NCI-H345 (cell line): ENCODE results near the gene NELFE.
A peak's percentile ranks its signal among the peaks of the same experiment; 100 is the strongest.
"Not testable (repeated sequence)": the region's sequence is repeated elsewhere in the genome, so short reads cannot be mapped to it uniquely, and the experiment has no call there.

Source experiments
- DNase-seq: peaks from one replicate; lab custom pipeline; 2025; lab: John Stamatoyannopoulos, UW

NELFE gene

GRCh38 chr6:31958741-31959739 lies at the start of gene NELFE, which contains the start of gene SKIC2:
Gene NELFE (minus strand): TSS chr6:31958971. CDS start chr6:31958446, 525 bp downstream.
Gene SKIC2 (plus strand): TSS chr6:31959175. CDS start chr6:31959193, 18 bp downstream.
- peak; percentile 99 for DNase-seq

DNA sequence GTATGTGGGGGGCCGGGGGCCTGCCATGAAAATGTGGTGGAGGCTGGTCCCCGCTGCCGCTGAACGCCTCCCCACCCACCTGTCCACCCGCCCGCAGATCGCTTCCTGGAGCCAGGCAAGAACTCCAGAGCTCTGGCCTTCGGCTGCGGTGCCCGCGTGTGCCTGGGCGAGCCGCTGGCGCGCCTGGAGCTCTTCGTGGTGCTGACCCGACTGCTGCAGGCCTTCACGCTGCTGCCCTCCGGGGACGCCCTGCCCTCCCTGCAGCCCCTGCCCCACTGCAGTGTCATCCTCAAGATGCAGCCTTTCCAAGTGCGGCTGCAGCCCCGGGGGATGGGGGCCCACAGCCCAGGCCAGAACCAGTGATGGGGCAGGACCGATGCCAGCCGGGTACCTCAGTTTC lies 49.3 kb upstream of the NELFE start:
- not testable (repeated sequence) for DNase-seq

DNA sequence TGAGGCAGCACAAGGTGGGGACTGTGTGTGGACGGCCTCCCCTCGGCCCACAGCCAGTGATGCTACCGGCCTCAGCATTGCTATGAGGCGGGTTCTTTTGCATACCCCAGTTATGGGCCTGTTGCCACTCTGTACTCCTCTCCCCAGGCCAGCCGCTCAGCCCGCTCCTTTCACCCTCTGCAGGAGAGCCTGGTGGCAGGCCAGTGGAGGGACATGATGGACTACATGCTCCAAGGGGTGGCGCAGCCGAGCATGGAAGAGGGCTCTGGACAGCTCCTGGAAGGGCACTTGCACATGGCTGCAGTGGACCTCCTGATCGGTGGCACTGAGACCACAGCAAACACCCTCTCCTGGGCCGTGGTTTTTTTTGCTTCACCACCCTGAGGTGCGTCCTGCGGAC lies 48.3 kb upstream of the NELFE start:
- DNase-seq, result not testable (repeated sequence)

DNA sequence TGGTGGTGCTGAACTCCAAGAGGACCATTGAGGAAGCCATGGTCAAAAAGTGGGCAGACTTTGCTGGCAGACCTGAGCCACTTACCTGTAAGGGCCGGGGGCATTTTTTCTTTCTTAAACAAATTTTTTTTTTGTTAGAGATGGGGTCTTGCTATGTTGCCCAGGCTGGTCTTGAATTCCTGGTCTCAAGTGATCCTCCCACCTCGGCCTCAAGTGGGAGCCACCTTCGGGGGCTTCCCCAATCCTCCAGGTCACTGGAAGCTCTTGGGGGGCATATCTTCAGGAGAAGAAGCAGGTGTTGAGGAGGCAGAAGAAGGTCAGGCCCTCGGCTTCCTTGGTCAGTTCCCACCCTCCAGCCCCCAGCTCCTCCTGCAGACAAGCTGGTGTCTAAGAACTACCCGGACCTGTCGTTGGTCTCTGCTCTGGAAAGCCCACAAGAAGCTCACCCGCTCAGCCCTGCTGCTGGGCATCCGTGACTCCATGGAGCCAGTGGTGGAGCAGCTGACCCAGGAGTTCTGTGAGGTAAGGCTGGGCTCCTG lies 47.3 kb upstream of the NELFE start:
- DNase-seq, result not testable (repeated sequence)

DNA sequence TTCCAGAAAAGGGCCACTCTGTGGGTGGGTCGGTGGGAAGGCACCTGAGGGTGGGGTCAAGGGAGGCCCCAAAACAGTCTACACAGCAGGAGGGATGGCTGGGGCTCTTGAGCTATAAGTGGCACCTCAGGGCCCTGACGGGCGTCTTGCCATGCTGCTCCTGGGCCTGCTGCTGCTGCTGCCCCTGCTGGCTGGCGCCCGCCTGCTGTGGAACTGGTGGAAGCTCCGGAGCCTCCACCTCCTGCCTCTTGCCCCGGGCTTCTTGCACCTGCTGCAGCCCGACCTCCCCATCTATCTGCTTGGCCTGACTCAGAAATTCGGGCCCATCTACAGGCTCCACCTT lies 46.7 kb upstream of the NELFE start:
- not testable (repeated sequence) for DNase-seq

DNA sequence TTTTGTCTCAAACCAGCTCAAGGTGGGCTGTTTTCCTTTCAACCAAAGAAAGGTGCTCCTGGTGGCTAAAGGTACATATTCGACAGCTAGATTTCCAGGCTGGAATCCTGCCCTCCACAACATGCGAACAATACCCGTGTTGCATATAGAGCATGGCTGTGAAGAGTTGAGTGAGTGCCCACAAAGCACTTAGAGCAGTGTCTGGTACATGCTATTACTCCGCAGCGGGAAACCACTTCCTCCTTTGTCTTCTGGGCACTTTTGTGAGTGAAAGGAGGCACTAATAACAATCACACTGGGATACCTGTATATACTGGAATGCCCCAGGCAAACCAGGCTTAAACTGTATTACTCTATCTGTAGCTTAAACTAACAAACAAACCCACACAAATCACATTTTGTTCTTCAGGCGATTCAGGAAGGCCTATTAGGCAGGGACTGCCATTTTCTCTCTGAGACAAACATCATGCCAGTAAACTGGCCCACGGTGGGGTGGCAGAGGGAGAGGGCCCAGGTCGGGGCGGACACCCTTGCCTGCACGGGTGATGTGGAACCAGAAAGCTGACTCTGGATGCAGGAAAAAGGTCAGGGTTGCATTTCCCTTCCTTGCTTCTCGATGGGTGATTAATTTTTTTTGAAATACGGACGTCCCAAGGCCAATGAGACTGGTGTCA lies 46.2 kb upstream of the NELFE start:
- DNase-seq, result peak; percentile 32

- not testable (repeated sequence) for DNase-seq
Observed at GRCh38 chr6:32004393-32004792, 45.6 kb upstream of the NELFE start.

DNA sequence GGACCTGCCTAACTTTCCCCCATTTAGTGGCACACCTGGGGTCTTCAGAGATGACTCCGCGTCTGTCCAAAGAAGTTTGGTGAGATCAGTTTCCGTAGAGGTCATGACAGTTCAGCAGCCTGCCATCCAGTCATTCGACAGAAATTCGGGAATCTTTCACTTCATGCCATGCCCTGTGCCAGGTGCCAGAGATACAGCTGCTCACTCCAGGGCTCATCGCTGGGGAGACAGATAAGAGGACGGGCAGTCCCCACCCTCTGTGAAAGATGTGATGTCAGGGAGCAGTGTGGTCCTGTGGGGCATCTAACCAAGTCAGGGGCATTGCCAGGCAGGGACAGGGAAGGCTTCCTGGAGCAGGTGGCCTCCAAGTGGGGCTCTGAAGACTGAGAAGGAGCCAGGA lies 44.5 kb upstream of the NELFE start:
- DNase-seq, result not testable (repeated sequence)

DNA sequence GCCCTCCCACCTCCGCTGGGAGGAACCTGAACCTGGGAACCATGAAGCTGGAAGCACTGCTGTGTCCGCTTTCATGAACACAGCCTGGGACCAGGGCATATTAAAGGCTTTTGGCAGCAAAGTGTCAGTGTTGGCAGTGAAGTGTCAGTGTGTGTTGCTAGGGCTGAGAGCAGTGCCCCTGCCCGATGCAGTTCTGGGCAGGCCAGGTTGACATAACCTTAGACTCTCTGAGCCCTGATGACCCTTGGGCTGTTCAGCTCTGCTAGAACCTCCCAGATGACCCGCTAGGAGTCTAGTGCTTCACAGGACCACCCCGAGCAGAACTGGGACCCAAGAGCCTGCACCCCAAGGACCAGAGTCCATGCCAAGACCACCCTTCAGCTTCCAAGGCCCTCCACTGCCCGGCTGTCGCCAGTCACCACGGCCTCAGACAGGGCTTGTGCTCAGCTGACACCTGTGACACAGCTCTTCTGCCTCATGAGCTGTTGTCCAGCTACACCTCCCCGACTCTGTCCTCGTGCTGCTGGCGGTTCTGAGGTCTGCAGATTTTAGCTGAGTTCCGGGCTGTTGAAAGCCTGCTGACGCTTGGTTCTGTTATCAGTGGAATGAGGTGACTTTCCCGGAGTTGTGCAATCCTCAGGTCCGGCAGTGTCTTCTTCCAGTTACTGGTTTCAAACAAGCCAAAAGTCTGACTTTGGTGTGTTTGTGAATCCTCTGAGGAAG lies 43.9 kb upstream of the NELFE start:
- DNase-seq, result not testable (repeated sequence)

DNA sequence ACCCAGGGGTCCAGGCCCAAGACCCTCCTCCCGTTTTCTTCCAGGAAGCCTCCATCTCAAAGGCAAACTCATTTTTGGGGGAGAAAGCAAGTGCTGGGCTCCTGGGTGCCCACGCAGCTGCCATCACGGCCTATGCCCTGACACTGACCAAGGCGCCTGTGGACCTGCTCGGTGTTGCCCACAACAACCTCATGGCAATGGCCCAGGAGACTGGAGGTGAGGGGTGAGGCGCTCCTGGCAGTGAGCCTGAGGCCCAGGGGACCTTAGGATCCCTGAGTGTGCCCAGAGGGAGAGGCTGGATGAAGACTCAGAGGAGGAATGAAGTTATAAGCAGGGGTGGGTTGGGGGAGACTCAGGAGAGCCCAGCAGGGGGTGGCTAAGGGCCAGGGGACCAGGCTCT lies 37.6 kb upstream of the NELFE start:
- not testable (repeated sequence) for DNase-seq

- DNase-seq, result not testable (repeated sequence)
Observed at GRCh38 chr6:31994421-31994820, 35.6 kb upstream of the NELFE start.

DNA sequence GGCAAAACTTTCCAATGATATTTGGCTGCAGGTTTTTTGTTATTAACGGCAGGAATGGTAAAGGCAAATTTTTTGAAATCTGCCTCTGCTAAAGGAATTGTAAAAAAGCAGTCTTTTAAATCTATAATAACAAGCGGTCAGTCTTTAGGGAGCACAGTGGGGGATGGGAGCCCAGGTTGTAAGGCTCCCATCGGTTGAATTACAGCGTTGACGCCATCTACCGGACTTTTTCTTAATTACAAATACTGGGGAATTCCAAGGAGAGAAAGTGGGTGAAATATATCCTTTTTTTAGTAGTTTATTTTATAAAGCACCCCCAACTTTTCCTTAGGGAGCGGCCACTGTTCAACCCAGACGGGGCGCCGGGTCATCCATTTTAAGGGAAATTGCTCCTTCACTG lies 30.6 kb upstream of the NELFE start:
- not testable (repeated sequence) for DNase-seq

- not testable (repeated sequence) for DNase-seq
Observed at GRCh38 chr6:31981744-31982143, 23.0 kb upstream of the NELFE start, which contains the start of gene C4A. Gene C4A (plus strand): TSS chr6:31982057. CDS start chr6:31982108, 51 bp downstream.

- not testable (repeated sequence) for DNase-seq
Observed at GRCh38 chr6:31980998-31981397, 22.2 kb upstream of the NELFE start.

DNA sequence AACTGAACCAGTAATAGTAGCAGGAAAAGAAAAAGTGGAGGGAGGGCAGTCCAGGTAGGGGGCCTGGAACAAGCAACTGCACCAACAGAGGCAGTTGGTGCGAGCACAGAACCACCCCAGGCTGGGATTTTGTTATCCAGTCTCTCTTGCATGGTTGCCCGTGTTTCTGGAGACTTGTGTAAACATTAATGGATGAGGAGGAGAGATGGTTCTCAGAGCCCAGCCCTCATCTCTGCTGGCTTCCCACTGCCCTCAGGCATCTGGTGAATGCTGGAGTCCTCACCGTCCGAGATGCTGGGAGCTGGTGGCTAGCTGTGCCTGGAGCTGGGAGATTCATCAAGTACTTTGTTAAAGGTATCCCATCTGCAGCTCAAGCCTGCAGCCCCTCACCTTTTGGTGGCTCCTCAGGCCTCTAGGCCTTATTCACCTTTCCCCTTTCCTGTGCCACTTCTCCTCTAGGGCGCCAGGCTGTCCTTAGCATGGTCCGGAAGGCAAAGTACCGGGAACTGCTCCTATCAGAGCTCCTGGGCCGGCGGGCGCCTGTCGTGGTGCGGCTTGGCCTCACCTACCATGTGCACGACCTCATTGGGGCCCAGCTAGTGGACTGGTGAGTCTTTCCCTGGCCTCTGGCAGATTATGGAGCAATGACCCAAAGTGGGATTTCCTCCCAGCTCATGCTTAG lies 21.6 kb upstream of the NELFE start:
- DNase-seq, result not testable (repeated sequence)

DNA sequence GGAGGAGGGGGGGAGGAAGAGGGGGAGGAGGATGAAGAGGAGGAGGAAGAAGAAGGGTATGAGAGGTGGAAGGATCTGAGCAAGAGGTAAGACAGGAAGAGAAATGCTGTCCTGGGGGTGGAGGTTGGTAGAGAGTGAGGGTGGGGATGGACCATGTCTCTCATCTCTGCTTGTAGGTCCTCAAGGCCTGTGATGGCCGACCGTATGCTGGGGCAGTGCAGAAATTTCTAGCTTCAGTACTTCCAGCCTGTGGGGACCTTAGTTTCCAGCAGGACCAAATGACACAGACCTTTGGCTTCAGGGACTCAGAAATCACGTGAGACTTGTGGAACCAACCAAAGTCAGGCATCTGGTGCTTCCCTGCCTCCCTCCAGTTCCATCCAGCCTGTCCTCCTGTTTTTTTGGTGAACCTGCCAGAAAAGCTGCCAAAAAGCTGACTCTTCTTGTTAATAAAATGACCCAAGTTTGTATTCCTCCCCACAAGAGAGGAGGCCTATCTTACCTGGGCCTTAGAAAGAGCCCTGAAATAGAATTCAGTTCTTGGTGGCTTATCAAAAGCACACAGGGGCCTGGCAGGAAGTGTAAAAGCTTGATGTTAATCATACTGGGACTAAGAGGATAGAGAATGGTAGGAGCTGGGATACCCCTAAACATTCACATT lies 20.6 kb upstream of the NELFE start:
- no peak for DNase-seq

DNA sequence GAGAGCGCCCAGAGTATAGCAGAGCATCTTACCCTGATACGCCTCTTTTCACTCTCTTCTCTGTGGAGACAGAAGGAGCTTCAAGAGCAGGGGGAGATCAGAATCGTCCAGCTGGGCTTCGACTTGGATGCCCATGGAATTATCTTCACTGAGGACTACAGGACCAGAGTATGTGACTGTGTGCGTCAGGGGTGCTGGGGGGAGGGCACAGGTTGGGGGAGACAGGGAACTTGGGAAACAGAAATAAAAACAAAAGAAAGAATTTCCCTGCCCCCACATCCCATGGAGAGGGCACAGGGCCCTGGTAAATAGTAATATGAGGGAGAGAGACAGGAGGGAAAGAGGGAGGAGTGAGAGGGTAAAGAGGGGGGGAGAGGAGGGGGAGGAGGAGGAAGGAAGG lies 20.1 kb upstream of the NELFE start:
- no peak for DNase-seq

- DNase-seq, result no peak
Observed at GRCh38 chr6:31977816-31978431, 19.2 kb upstream of the NELFE start.

DNA sequence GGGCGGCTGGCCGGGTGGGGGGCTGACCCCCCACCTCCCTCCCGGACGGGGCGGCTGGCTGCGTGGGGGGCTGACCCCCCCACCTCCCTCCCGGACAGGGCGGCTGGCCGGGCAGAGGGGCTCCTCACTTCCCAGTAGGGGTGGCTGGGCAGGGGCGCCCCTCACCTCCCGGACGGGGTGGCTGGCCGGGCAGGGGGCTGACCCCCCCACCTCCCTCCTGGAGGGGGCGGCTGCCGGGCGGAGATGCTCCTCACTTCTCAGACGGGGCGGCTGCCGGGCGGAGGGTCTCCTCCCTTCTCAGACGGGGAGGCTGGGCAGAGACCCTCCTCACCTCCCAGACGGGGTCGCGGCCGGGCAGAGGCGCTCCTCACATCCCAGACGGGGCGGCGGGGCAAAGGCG lies 17.3 kb upstream of the NELFE start:
- not testable (repeated sequence) for DNase-seq

GRCh38 chr6:31972709-31973350 lies 14.1 kb upstream of the NELFE start:
- DNase-seq, result no peak
